Stimulated activated CD8-positive, alpha-beta memory T cell treated with anti-CD3 and anti-CD28 coated beads, Interleukin-7, amount 100 ng/mL, for 48 hours (primary cell): Measurements from ENCODE around the gene RBX1.
"Not testable (repeated sequence)": the region's sequence is repeated elsewhere in the genome, so short reads cannot be mapped to it uniquely, and the experiment has no call there.

Experiments used
- DNase-seq, 2 donors: peaks; one replicate each; pipeline ENCODE4 v3.0.0-alpha.2; 2020; ENCODE audit warnings: low read depth in 1 of 2; ENCODE audit errors: extremely low read depth in 1 of 2

Gene RBX1

GRCh38 chr22:40950962-40951794 is at the start of gene RBX1:
Gene RBX1, plus strand, starts transcription at chr22:40951378. Its CDS starts 21 bp downstream, at chr22:40951399.
- DNase-seq: peak; percentile 97

- DNase-seq: no peak
These were observed 47.1 kb upstream of the RBX1 start for GRCh38 chr22:40904101-40904500.

- no peak for DNase-seq
These were observed 42.3 kb upstream of the RBX1 start for GRCh38 chr22:40908895-40909294.

- no peak for DNase-seq
These were observed 39.4 kb upstream of the RBX1 start for GRCh38 chr22:40911772-40912171.

GRCh38 chr22:40912987-40913386 is 38.2 kb upstream of the RBX1 start:
- DNase-seq: not testable (repeated sequence)

- DNase-seq: no peak
These were observed 31.7 kb upstream of the RBX1 start for GRCh38 chr22:40919446-40919845.

- no peak for DNase-seq
These were observed 30.7 kb upstream of the RBX1 start for GRCh38 chr22:40920526-40920925.

GRCh38 chr22:40922484-40923303 is 28.5 kb upstream of the RBX1 start:
- no peak for DNase-seq

GRCh38 chr22:40928657-40929056 is 22.5 kb upstream of the RBX1 start:
- no peak for DNase-seq

GRCh38 chr22:40932396-40932795 is 18.8 kb upstream of the RBX1 start:
- no peak for DNase-seq

- DNase-seq: no peak
These were observed 12.0 kb upstream of the RBX1 start for GRCh38 chr22:40939202-40939601.

GRCh38 chr22:40951795-40952605 is 822 bp downstream of the RBX1 start:
- DNase-seq: no peak

GRCh38 chr22:40953471-40953870 is 2.3 kb downstream of the RBX1 start:
- DNase-seq: no peak

- DNase-seq: no peak
These were observed 2.9 kb downstream of the RBX1 start for GRCh38 chr22:40954113-40954512.

- no peak for DNase-seq
These were observed 4.4 kb downstream of the RBX1 start for GRCh38 chr22:40955571-40955970.

GRCh38 chr22:40957601-40958000 is 6.4 kb downstream of the RBX1 start:
- no peak for DNase-seq

GRCh38 chr22:40958299-40958698 is 7.1 kb downstream of the RBX1 start:
- no peak for DNase-seq

- no peak for DNase-seq
These were observed 9.0 kb downstream of the RBX1 start for GRCh38 chr22:40960145-40960544.

- no peak for DNase-seq
These were observed 15.0 kb downstream of the RBX1 start for GRCh38 chr22:40965936-40966725.

- no peak for DNase-seq
These were observed 15.5 kb downstream of the RBX1 start for GRCh38 chr22:40966726-40967085.
